NCI-H748 (cell line): ENCODE data around the gene USP5.
A peak's percentile ranks its signal among the peaks of the same experiment; 100 is the strongest.

Experiments used
- DNase-seq: peaks from one replicate; lab custom pipeline; 2025; ENCODE audit not compliant: unreplicated experiment; lab: John Stamatoyannopoulos, UW

Gene USP5

DNA sequence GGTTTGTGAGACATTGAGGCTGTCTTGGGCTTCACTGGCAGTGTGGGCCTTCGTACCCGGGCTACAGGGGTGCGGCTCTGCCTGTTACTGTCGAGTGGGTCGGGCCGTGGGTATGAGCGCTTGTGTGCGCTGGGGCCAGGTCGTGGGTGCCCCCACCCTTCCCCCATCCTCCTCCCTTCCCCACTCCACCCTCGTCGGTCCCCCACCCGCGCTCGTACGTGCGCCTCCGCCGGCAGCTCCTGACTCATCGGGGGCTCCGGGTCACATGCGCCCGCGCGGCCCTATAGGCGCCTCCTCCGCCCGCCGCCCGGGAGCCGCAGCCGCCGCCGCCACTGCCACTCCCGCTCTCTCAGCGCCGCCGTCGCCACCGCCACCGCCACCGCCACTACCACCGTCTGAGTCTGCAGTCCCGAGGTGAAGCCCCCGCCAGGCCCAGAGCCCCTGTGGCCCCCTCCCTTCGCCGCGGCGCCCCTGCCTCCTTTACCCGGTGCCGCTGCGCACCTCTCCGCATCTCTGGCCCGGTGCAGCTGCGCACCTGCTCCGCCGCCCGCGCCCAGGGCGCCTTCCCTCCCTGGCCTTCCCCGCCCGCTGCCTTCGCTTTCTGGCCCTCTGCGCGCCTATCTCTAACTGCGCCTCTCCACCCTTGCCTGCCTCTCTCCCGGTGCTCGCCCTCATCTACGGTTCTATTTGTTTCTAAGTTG is 62.4 kb downstream of the USP5 start, which contains the start of gene ENO2:
ENO2 (plus strand) TSS at position 335 of the 701 bp plus-strand sequence. CDS start 1,253 bp downstream, outside the sequence.
- peak; percentile 70 for DNase-seq

DNA sequence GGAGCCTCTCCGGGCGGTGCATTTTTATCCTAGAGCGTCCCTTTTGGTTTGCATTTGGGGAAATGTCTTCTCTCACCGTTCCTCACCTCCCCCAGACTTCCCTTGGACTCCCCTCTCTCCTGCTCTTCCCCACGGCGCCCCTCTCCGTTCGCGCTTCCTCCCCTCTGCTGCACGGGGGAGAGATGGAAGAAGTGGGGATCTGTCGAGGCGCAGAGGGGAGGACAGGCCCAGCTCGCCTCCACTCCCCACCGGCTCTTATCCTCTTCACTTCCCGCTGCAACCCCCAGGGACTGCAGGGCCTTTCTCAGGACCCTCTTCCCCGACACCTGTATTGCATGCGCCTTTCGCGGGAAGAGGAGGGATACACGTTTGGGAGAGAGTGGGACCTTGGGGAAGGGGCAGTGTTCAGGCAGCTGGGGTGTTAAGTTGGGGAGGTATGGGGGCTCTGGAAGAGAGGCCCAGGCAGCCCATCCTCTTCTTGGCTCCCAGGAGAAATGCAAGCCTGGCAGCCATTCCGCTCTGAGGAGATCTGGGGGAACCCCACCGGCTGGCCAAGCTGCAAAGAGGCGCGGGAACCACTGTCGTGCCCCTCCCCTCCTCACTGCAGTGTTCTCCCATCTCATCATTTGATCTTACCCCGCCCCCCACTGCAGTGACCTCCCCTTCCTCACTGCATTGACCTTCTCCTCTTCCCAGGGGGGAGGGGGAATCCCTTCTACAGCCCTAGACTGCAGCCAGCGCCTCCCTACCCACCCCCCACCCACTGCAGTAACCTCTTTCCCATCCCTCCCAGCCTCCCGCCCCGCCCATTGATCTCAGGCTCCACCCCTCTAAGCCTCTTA is 63.2 kb downstream of the USP5 start:
- DNase-seq = peak; percentile 62

GRCh38 chr12:6915789-6916285 is 63.9 kb downstream of the USP5 start:
- no peak for DNase-seq
